HG03565 (cell line): ENCODE results near the gene LAMB2.

Experiments used
- ATAC-seq: cut with Tn5 transposase; IDR thresholded peaks from one replicate; pipeline ENCODE4 v1.9.1; 2021; ENCODE audit warnings: mild to moderate bottlenecking, moderate library complexity; ENCODE audit not compliant: unreplicated experiment

Gene LAMB2

DNA sequence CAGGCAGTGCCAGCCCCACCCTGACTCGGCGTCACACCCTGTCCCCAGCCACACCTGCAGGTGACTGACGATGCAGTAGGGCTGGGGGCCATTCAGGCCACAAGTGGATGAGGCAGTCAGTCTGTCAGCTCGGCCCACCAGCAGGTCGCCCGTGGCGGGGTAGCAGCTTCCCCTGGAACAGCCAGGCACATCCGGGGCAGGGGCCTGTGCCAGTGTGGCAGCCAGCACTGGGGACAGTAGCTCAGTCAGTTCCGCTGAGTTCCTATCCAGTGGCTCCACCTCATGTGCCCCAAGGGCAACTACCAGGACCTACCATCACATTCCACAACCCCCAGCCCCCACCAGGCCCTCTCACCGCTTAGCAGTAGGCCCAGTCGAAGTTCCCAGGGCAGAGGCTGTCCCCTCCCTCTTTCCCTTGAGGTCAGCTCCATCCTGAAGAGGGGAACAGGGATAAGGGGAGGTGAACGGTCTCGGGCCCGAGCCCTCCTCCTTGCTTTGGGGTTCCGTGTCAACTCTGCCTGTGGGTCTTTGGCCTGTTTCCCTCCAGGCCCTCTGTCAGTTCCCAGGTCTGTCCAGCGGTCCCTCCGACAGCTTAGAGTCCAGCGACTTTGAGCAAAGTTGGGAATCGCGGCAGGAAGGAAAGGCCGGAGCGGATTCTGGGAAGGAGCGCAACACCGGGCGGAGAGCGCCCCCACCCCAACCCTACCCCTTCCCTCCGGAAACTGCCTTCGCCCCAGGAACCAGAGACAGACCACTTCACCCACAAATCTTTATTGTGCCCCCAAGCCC lies at the start of gene LAMB2:
LAMB2 (minus strand) TSS at position 614 of the 789 bp plus-strand sequence; CDS start at position 431, 183 bp downstream.
- ATAC-seq, result no peak

DNA sequence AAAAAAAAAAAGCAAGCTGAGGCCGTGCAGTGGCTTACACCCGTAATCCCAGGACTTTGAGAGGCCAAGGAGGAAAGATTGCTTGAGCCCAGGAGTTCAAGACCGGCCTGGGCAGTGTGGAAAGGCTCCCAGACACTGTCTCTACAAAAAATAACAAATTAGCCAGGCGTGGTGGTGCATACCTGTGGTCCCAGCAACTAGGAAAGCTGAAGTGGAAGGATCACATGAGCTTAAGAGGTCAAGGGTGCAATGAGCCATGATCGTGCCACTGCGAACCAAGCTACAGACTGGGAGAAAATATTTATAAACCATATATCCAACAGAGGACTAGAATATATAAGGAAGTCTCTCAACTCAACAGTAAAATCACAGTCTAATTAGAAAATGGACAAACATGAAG lies 48.5 kb upstream of the LAMB2 start:
- no peak for ATAC-seq

DNA sequence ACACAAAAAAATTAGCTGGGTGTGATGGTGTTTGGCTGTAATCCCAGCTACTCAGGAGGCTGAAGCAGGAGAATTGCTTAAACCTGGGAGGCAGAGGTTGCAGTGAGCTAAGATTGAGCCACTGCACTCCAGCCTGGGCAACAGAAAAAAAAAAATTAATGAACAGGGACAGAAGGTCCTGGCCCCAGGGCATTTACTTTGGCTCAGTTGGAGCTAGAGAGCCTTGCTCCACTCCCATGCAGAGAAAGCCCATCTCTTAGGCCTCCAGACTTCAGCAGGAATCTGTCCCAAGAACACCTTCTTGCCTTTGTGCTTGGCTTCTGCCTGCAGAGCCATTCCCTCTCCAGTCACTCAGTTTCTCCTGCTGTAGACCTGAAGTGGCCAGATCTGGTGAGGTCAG lies 47.3 kb upstream of the LAMB2 start:
- no peak for ATAC-seq

DNA sequence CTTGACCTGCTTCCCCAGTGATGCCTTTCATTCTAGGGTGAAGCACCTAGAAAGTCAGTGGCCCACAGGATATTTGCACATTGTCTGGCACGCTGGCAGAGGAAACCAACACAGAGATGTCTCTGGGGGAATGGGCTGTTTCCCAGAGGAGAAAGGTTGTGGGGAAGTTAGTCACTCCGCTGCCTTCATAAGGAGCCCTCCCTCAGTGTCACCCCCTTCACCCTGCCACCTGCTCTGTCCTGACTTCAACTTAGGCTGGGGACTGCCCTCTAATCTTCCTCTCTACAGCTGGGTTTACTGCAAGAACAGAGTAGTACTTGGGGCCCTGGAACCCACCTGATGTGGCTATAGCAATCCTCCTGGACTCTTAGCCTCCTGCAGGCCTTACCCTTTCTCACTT lies 44.2 kb upstream of the LAMB2 start:
- ATAC-seq, result no peak

DNA sequence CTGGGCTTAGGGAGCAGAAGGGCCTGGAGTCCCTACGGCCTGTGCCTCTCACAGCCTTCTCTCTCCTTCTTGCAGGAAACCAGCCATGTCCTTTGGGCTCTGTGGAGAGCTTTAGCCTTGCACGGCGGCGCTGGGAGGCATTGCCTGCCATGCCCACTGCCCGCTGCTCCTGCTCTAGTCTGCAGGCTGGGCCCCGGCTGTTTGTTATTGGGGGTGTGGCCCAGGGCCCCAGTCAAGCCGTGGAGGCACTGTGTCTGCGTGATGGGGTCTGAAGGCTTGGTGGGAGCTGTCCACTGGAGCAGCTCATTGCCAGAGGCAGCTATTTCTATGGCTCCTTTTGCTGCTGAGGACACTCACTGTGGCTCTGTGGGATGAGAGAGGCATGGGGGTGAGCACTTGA lies 42.7 kb upstream of the LAMB2 start:
- no peak for ATAC-seq

DNA sequence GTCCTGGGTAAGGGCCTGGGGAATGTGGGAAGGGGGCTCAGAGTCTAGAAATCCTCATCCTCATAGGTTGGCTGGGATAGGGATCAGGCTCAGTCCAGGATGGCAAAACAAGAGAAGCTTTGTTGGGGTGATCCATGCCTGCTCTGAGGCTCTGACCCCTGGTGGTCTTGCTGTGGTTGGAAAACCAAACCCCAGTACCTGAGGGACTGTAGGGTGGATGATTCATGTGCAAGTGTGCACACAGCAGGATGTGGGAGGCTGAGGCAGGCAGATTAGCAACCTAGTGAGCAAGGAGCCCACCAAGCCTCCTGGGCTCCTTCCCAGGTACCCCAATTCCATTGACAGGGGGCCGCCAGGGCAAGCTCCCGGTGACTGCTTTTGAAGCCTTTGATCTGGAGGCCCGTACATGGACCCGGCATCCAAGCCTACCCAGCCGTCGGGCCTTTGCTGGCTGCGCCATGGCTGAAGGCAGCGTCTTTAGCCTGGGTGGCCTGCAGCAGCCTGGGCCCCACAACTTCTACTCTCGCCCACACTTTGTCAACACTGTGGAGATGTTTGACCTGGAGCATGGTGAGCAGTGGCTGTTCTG lies 41.6 kb upstream of the LAMB2 start:
- ATAC-seq, result no peak

DNA sequence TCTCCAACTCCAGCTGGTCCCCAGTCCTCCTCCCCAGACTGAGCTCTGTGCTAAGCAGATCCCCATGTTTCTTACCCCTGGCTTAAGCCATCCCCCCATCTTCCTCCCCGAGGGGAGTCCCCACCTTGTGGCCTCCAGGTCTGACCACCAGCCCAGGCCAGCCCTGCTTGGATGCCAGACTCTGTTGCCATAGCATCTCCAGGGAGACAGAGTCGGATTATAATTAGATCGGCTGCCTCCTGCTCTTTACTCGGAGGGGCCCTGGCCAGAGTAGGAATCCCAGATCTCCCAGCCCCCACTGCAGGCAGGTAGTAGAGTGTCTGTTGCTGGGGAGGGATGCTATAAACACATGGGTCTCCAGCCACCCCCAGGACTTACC lies 40.9 kb upstream of the LAMB2 start:
- ATAC-seq, result no peak

DNA sequence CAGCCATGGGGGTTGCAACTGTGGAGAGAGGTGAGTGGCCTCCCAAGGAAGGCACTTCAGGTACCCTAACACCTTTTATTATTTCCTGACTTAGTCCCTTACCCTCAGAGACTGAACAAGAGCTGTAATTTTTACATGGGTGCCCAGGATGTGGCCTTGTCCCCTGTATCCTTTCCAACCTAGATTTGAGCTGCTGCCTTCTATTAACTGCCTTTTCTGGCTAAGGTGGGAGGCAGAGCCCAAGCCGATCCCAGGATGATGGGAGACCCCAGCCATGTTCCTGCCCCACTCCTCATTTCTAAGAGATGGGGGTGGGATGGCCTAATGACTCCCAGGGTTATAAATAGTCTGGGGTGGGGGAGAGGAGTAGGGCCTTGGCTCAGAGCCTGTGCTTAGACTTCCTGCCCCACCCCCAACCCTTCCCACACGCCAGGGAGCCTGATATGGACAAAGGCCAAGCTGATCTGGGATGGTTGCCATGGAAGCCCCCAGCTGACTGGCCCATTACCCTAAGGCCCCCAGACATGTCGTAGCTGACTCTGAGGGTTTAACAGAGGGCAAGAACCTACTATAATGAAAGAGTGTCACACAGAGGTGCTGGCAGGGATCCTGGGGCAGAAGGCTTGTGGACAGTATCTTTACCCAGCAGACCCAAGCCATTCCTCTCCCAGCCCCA lies 40.4 kb upstream of the LAMB2 start:
- ATAC-seq, result no peak

DNA sequence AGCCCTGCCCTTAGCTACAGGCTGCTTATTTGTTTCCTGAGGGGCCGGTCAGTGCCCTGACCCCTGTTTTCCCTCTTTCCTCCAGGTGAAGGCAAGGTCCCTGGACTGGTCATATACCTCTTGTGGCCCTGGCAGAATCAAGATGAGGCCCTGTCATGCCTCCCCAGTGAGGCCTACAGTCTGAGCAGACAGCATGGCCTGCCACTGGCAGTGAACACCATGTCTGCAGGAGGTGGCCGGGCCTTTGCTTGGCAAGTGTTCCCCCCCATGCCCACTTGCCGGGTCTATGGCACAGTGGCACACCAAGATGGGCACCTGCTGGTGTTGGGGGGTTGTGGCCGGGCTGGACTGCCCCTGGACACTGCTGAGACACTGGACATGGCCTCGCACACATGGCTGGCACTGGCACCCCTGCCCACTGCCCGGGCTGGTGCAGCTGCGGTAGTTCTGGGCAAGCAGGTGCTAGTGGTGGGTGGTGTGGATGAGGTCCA lies 39.7 kb upstream of the LAMB2 start:
- no peak for ATAC-seq

DNA sequence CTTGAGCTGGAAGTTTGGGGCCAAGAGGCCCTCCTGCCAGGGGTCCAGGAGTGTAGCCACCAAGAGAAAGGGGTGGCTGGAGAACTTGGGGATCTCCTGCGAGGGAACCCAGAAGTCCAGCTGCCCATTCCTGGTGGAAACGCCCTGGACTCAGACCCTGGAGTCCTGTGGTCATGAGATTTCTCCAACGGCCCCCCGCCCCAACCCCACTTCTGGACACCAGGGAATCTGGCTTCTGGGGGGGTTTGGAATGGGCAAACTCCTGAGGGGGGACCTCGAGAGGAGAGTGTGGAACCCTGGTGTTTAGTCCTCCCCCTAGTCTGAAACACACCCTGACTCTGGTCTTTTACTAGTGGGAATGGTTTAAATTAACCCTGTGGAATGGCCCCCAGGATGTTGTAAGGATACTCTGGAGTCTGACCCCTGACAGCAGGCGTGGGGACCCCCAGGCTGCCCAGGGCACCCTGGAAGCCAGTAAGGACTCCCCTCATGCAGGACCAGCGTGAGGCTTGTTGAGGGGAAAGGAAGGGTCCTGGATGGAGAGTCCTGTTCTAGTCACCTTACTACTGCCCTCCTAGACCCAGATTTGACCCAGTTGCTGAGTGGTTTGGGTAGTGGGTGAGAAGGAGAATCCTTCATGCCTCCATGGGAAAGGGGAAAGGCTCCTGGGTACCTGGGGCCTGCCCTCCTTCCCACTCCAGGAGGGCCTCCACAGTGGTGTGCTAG lies 39.1 kb upstream of the LAMB2 start:
- no peak for ATAC-seq

DNA sequence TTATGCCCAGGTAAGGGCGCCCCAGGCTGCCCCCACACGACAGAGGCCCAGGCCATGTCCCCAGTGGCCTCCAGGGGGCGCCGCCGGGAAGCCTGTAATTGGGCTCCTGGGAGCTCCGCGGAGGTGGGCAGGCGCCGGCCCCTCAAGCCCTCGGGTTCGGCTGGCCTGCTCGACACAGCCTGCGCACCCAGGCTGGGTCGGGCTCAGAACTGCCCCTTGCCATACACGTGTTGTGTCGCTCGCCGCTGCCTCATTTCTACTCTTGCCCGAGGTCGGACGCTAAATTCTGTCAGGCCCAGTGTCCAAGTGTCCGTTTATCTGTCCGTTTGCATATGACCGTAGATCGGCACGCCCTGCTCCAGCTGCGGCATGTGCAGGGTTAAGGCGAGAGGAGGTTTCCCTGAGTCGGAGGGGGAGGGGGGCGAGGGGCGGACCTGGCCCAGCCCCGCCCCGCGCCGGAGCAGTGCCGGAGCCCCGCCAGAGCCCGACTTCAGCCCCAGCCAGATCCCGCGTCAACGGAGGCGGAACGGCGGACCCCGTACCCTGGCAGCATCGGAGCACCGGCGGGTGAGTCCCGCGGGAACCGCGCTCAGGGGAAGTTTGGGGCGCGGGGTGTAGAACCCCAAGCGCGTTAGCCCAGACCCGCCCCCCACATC lies 38.4 kb upstream of the LAMB2 start, which contains the start of gene KLHDC8B:
KLHDC8B (plus strand) TSS at position 480 of the 656 bp plus-strand sequence. CDS start 1,172 bp downstream, outside the sequence.
- ATAC-seq, result peak; percentile 46

DNA sequence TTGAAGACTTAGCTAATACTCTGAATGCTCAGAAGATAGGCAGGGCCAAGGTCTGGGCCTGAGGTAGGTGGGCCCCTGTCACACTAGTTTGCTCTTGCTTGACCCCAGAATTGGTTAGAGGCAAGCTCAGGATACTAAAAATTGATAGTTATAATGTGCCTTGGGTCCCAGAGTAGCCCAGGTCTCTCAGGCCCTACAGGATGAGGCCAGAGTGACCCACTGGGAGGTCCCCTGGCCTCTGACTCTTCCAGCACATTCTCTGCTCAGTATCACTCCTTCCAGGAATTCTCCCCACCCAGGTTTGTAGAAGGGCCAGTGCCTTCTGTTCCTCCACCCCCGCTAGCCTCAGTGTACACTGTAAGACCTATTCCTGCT lies 37.9 kb upstream of the LAMB2 start:
- no peak for ATAC-seq

DNA sequence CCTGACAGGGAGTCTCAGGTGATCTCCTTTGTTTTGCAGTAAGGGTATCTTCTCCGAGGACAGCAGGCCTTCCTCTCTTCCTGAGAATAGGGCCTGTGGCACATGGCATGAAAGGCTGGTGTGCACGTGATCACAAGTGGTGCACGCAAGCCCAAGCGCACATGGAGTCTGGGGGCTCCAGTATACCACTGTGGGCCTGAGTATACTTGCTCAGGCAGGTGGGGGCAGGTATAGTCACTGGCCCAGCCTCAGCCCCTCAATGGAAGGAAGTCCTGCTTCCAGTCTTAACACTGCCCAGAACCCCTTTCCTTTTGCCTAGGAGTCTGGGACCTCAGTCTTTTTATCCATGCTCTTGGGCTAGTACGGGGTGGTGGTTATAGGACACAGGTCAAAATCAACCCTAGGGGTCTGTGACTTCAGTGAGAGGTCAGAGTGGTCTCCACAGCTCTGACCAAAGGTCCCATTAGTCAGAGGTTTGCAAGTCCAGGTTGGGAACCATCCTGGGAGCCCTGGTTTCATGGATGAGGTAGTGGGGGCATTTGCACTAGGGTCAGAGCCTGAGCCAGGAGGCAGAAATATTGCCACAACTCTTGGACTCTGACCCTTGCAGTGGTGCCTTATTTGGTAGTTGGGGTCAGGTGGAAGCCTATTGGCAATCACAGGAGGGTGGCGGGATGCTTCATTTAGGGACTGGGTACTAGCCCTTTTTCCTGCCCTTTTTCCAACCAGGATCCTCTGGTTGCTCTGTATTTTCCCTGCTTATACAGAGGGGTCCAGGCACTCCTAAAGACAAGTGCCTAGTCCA lies 34.1 kb upstream of the LAMB2 start:
- no peak for ATAC-seq

DNA sequence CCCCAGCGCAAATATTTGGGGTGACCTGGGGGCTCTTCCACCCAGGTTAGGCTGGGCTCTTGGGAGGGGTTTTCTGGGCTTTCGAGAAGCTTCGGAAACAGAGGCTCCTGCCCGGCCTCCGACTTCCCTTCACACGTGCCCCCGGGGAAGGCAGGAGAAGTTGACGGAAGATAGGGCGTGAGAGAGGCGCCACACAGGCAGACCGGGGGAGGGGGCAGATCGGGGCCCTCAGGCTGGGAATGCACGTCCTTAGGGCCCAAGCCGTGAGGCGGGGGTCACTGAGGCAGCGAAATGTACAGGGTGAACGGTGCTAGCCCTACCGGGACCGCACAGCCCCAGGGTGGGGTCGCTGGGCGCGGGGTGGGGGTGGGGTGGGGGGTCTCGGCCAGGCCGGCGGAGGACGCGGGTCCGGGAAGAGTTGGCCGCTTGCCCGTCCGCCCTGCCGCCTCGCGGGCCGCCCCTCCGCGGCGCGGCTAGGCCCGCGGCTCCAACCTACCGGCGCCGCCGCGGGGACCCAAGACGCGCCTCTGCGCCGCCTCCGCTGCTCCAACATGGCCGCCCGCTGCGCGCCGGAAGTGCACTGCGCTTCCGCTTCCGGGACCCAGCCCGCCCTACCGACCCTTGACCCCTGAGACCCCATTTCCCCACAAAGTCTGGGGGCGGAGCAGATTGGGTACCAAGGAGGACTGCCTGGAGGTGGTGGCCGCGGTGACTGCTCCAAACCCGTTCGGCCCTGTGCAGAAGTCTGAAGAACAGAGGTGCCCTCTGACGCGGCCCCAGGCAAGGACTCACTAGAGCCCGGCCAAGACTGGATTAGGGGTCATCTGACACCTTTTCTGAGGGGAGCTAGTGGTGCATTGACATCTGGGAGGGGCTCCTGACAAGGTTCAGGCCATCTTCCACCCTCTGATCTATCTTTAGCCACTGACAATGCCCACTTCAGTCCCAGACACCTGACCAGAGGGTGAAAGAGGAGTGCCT lies 33.2 kb upstream of the LAMB2 start, which contains the start of gene CCDC71:
CCDC71 (minus strand) TSS at position 561 of the 981 bp plus-strand sequence. CDS start 2,123 bp downstream, outside the sequence.
- ATAC-seq, result peak; percentile 37

DNA sequence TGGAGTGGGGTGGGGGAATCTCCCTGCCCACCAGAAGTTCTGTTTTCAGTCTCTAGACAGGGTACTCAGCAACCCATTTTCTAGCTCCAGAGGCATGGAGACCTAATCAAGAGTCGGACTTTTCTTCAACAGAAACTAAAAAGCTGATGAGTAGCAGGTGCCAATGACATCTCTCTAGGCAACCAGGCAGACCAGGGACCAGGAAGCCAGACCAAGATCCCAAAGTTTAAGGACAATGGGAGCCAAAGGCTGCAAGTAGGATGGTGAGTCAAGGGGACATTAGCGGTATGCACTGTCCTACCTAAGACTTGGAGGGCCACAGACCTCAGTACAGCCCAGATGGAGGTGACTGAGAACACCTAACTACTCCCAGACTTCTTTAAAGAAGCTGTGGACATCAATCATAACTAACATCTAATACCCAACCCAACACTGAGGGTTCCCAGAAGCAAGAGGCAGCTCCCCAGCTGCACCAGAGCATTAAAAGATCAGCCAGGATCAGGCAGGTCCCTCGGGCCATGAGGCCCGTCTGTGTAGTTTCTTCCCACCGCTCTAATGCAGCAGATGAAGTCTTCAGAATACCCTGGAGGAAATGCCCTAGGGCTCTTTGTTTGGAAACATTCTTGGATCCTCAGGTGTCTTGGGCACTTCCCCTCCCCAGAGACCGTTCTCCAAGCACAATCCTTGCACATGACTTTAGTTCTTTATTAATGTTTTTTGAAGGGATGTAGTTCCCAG lies 32.3 kb upstream of the LAMB2 start:
- ATAC-seq, result no peak

DNA sequence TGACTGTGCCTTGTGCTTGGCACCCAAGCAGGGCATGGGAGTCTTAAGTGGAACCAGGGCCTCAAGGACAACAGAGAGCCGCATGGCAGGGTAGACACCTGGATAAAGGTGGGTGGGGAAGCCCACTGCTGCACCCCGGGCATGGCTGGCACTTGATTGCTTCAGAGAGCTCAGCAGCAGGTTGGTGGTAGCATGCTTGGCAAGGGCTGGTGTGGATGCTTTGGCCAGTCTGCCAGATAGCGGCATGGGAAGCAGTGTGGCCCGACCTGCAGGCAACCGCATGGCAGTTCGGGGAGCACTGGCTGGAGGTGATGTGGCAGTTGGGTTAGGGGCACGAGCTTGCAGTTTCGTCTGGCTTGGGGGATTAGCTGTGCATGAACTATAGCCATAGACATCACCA lies 30.8 kb upstream of the LAMB2 start:
- no peak for ATAC-seq

DNA sequence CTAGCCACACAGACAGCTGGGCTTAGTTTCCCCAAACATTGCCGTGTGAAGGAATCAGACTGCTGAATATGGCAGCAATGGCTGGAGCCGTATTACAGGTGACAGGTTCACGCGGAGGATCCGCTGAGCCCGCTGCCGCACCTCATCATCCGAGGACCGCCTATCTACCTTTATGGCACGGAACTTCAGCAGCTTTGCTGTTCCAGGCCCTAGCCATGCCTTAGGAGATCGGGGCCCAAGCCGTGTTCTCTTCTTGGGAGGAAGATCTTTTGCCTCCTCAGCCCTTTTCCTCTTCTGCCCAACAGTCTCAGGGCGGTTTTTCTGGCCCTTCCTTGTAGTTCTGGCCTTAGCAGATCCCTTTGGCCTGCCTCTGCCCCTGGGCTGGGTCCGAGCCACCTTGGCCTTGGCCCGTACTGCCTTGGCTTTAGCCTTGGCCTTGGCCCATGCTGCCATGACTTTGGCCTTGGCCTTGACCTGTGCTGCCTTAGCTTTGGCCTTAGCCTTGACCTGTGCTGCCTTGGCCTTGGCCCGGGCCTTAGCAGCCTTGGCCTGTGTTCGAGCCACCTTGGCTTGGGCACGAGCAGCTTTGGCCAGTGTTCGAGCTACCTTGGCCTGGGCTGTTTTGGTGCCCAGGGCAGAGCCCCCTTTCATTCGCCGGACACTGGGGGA lies 30.0 kb upstream of the LAMB2 start:
- no peak for ATAC-seq
